ENCODE results near the gene DPCD. TPM values are rescaled to one million over a fixed set of nuclear protein-coding genes. Genes with fewer than 3 reads are reported as not detected.

Gene DPCD
- total and polyA plus RNA-seq, 12 donors = 8.3 to 42.5 (median 26.5) TPM

- peaks cover 0 to 37% of the 10 kb centered on the region in 2 donors for H3K36me3 ChIP-seq (replicated peaks in 1 of 2)
- 77 to 88% (median 85%) methylated on average over 15 to 16 of the region's 16 CpGs for WGBS, 4 donors
- DNase-seq = no peak
Observed at GRCh38 chr10:101611096-101611905, 23.2 kb downstream of the DPCD start.

GRCh38 chr10:101612086-101612485 lies 24.0 kb downstream of the DPCD start:
- peaks cover 0 to 37% of the 10 kb centered on the region in 2 donors for H3K36me3 ChIP-seq (replicated peaks in 1 of 2)
- H3K27me3 ChIP-seq = no peaks in the 10 kb centered on the region
- WGBS, 4 donors = 93 to 98% (median 95%) methylated on average over 4 to 6 of the region's 6 CpGs
- no peak overlapping the region for H3K27ac ChIP-seq
- H3K4me3 ChIP-seq = no peak overlapping the region
- no peaks in the 10 kb centered on the region for H3K4me1 ChIP-seq (replicated peaks in 1 of 2)
- no peaks in the 10 kb centered on the region for H3K9me3 ChIP-seq (replicated peaks in 1 of 3)
- intact Hi-C loops (cut with DNase I) = no loop called here
- no peak for DNase-seq
- TF ChIP-seq CTCF (IDR thresholded peaks at IDR 0.05) (no peak), POLR2A (IDR thresholded peaks at IDR 0.05) (no peak)

More at GRCh38 chr10:101611096-101611905, 23.2 kb downstream of the DPCD start:
- H3K4me1 ChIP-seq (replicated peaks in 1 of 2) = no peaks in the 10 kb centered on the region
- H3K4me3 ChIP-seq = no peak overlapping the region
- TF ChIP-seq CTCF (IDR thresholded peaks at IDR 0.05) (no peak), POLR2A (IDR thresholded peaks at IDR 0.05) (no peak)
- no peaks in the 10 kb centered on the region for H3K9me3 ChIP-seq (replicated peaks in 1 of 3)
- H3K27me3 ChIP-seq = no peaks in the 10 kb centered on the region
- no peak overlapping the region for H3K27ac ChIP-seq
- intact Hi-C loops (cut with DNase I) = no loop called here

DNA sequence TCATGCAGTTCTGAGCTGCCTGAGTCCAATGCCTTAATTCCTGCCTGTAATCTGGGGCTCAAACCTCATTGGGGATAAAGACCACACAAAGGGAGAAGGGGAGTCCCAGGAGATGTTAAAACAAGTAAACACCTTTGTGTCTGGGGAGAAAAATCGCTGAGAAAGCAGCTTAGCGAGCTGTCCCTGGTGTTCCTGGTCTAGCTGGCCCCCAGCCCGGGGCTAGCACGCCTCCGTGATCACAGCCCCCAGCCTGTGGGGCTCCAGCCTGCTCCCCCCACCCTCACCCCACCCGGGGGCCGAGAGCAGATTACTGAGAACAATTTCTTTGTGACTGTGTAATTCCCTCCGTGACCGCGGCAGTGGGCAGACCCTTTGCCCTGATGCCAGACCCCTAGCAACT lies 24.8 kb downstream of the DPCD start:
- Histone ChIP-seq H3K36me3 (replicated peaks in 1 of 2) (peaks cover 0 to 37% of the 10 kb centered on the region in 2 donors), H3K27ac (no peak overlapping the region), H3K4me1 (replicated peaks in 1 of 2) (no peaks in the 10 kb centered on the region), H3K9me3 (replicated peaks in 1 of 3) (no peaks in the 10 kb centered on the region), H3K4me3 (no peak overlapping the region), H3K27me3 (no peaks in the 10 kb centered on the region)
- no peak for DNase-seq
- WGBS, 4 donors = 65 to 91% (median 81%) methylated on average over 8 to 10 of the region's 10 CpGs
- intact Hi-C loops (cut with DNase I) = no loop called here
- no peak for TF ChIP-seq CTCF (IDR thresholded peaks at IDR 0.05)
- TF ChIP-seq POLR2A (IDR thresholded peaks at IDR 0.05) = no peak

DNA sequence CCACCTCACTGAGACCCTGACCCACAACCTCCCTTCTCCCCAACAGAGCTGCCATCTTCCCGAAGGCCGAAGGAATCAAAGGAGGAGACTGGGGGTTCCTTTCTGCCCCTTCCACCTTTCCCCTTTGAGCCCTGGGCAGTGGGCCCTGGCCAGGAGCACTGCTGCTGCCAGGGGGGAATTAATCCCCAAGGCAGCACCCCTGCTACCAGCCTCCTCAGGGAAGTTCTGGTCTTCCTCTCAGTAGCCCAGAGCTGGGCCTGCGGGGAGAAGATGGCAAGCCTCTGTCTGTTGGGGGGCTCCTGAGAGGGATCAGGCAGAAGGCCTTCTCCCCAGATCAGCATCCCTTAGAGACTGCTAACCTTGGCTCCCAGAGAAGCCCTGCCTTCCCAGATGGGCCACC lies 25.5 kb downstream of the DPCD start:
- intact Hi-C loops (cut with DNase I) = no loop called here
- no peak overlapping the region for H3K4me3 ChIP-seq
- no peak overlapping the region for H3K27ac ChIP-seq
- DNase-seq = peak in 1 of 7 donors; percentile 10
- H3K4me1 ChIP-seq (replicated peaks in 1 of 2) = no peaks in the 10 kb centered on the region
- TF ChIP-seq POLR2A (IDR thresholded peaks at IDR 0.05) (no peak), CTCF (IDR thresholded peaks at IDR 0.05) (no peak)
- H3K36me3 ChIP-seq (replicated peaks in 1 of 2) = peaks cover 0 to 30% of the 10 kb centered on the region in 2 donors
- H3K27me3 ChIP-seq = no peaks in the 10 kb centered on the region
- no peaks in the 10 kb centered on the region for H3K9me3 ChIP-seq (replicated peaks in 1 of 3)
- 78 to 100% (median 99%) methylated on average over 2 to 3 of the region's 3 CpGs for WGBS, 4 donors
